GM12878 (cell line): ENCODE results near the gene ELAC1. TPM values are rescaled to one million over a fixed set of nuclear protein-coding genes. Genes with fewer than 3 reads are reported as not detected.

Experiments used
- ATAC-seq: fragments of 200-7000 bp; cut with Tn5 transposase; 3 replicates; pipeline ENCODE4 v1.9.1; 2020; ENCODE audit warnings: mild to moderate bottlenecking, moderate library complexity
- BruUV-seq: library from RNA; stranded (reverse); fragments of 400-500 nt; replicated peaks from 2 replicates; lab custom pipeline; 2021; lab: Mats Ljungman, UMichigan
- CTCF ChIA-PET: fragments of 300-600 bp; sonication (Branson Sonifier 250); formaldehyde crosslinking; extraction: SDS; loops from one replicate; lab custom pipeline; 2021; ENCODE audit warnings: inconsistent platforms; lab: Yijun Ruan, JAX
- POLR2A ChIA-PET: fragments of 350-600 bp; formaldehyde crosslinking; extraction: SDS; loops from one replicate; lab custom pipeline; 2021; ENCODE audit warnings: inconsistent platforms; lab: Charles Lee
- RAD21 ChIA-PET: fragments of 300-600 bp; sonication (Branson Sonifier 250); formaldehyde crosslinking; loops from one replicate; lab custom pipeline; 2023; ENCODE audit warnings: antibody characterized with exemption; ENCODE audit not compliant: unreplicated experiment; lab: Charles Lee
- SMC1A ChIA-PET: fragments of 300-600 bp; sonication (Branson Sonifier 250); formaldehyde crosslinking; loops from one replicate; lab custom pipeline; 2023; ENCODE audit not compliant: unreplicated experiment, uncharacterized antibody; lab: Charles Lee
- DNase-seq: peaks from one replicate; pipeline ENCODE4 v3.0.0-alpha.2; 2011; ENCODE audit warnings: low read depth, low spot score
- FAIRE-seq: peaks from 3 replicates; lab custom pipeline; 2011; peaks lifted over from hg19 to GRCh38; lab: Jason Lieb, UNC
- H2AFZ ChIP-seq: 2 replicates; pipeline ENCODE4 v1.6.0; 2011; ENCODE audit warnings: low read depth, low read length, control low read depth; ENCODE audit not compliant: control insufficient read depth
- H3K27ac ChIP-seq: 2 replicates; pipeline ENCODE4 v1.5.1; 2011; ENCODE audit warnings: control low read depth; ENCODE audit not compliant: control insufficient read depth, insufficient read depth
- H3K27me3 ChIP-seq, 2 experiments: replicated peaks in 1 of 2; 2 replicates each; pipeline versions ENCODE4 v1.6.0 to v1.6.1; 2011; ENCODE audit warnings: low read length in 1 of 2; ENCODE audit not compliant: control insufficient read depth in 2 of 2, insufficient read depth in 2 of 2
- H3K36me3 ChIP-seq, 2 experiments: 2 replicates each; pipeline ENCODE4 v1.5.1; 2011; ENCODE audit warnings: low read length in 1 of 2; ENCODE audit not compliant: control insufficient read depth in 2 of 2, insufficient read depth in 2 of 2
- H3K4me1 ChIP-seq: 2 replicates; pipeline ENCODE4 v1.6.1; 2011; ENCODE audit warnings: mild to moderate bottlenecking, low read length, moderate library complexity, mixed read lengths; ENCODE audit not compliant: control insufficient read depth, insufficient read depth
- H3K4me2 ChIP-seq: 2 replicates; pipeline ENCODE4 v1.6.0; 2011; ENCODE audit warnings: control low read depth; ENCODE audit not compliant: control insufficient read depth, insufficient read depth
- H3K4me3 ChIP-seq: fragments of 200-600 bp; sonication (generic); 2 replicates; pipeline ENCODE4 v1.5.1; 2016
- H3K79me2 ChIP-seq: 2 replicates; pipeline ENCODE4 v1.6.0; 2011; ENCODE audit warnings: low read length; ENCODE audit not compliant: control insufficient read depth, insufficient read depth
- H3K9ac ChIP-seq: 2 replicates; pipeline ENCODE4 v1.8.0; 2011; ENCODE audit warnings: low read length, control low read depth, mixed read lengths; ENCODE audit not compliant: control insufficient read depth, insufficient read depth
- H3K9me3 ChIP-seq: replicated peaks from 3 replicates; pipeline ENCODE4 v1.5.1; 2011; ENCODE audit warnings: mild to moderate bottlenecking, low read length; ENCODE audit not compliant: control insufficient read depth, insufficient read depth
- H4K20me1 ChIP-seq: 2 replicates; pipeline ENCODE4 v1.6.0; 2011; ENCODE audit not compliant: control insufficient read depth, insufficient read depth
- ASH2L ChIP-seq: fragments of 300-600, 200-600 bp; sonication (generic); IDR thresholded peaks from 2 replicates; pipeline ENCODE4 v1.6.1; 2017; ENCODE audit warnings: low read depth, mild to moderate bottlenecking, borderline replicate concordance
- BMI1 ChIP-seq: fragments of 450-650 bp; IDR thresholded peaks from 2 replicates; pipeline ENCODE4 v1.6.1; 2016; ENCODE audit warnings: mild to moderate bottlenecking, moderate library complexity, borderline replicate concordance
- CBX5 ChIP-seq: sonication (generic); IDR thresholded peaks from 2 replicates; pipeline ENCODE4 v1.6.1; 2016; ENCODE audit warnings: low read depth, moderate library complexity, mild to moderate bottlenecking, inconsistent platforms
- IRF4 ChIP-seq: IDR thresholded peaks from 2 replicates; pipeline ENCODE4 v1.6.1; 2011; ENCODE audit warnings: low read depth, low read length
- KAT2A ChIP-seq: conservative IDR thresholded peaks from 2 replicates; pipeline ENCODE4 v1.6.1; 2011; ENCODE audit warnings: low read depth, low read length; ENCODE audit not compliant: control insufficient read depth
- NFIC ChIP-seq: IDR thresholded peaks from 2 replicates; pipeline ENCODE4 v1.6.1; 2012; ENCODE audit warnings: low read depth, mild to moderate bottlenecking, inconsistent platforms, low read length, moderate library complexity
- NFXL1 ChIP-seq: fragments of 450-650 bp; IDR thresholded peaks from 2 replicates; pipeline ENCODE4 v1.6.1; 2017; ENCODE audit warnings: antibody characterized with exemption, mild to moderate bottlenecking, borderline replicate concordance
- NRF1 ChIP-seq: conservative IDR thresholded peaks from 2 replicates; pipeline ENCODE4 v1.6.1; 2011; ENCODE audit warnings: mild to moderate bottlenecking, low read depth, low read length, improper control_type of control experiment
- POLR2AphosphoS5 ChIP-seq: IDR thresholded peaks from 2 replicates; pipeline ENCODE4 v1.6.1; 2011; ENCODE audit warnings: mild to moderate bottlenecking, low read length, inconsistent platforms
- PRDM15 ChIP-seq: fragments of 450-650 bp; formaldehyde crosslinking; IDR thresholded peaks from 2 replicates; pipeline ENCODE4 v1.4.0; 2020; ENCODE audit warnings: mild to moderate bottlenecking, moderate library complexity
- STAT3 ChIP-seq: IDR thresholded peaks from 2 replicates; pipeline ENCODE4 v1.6.1; 2011; ENCODE audit warnings: low read depth, low read length, improper control_type of control experiment
- TARDBP ChIP-seq: IDR thresholded peaks from 2 replicates; pipeline ENCODE4 v1.6.1; 2016; ENCODE audit warnings: borderline replicate concordance
- YBX1 ChIP-seq: fragments of 450-650 bp; IDR thresholded peaks from 2 replicates; pipeline ENCODE4 v1.6.1; 2016; ENCODE audit warnings: antibody characterized with exemption
- ZNF24 ChIP-seq: fragments of 450-650 bp; IDR thresholded peaks from 2 replicates; pipeline ENCODE4 v1.6.1; 2017; ENCODE audit warnings: antibody characterized with exemption, mild to moderate bottlenecking
- WGBS: methylation state at CpG from one replicate; pipeline ENCODE4 v1.1.6; 2016; ENCODE audit warnings: low lambda C conversion rate; ENCODE audit not compliant: insufficient replicate concordance, insufficient coverage; ENCODE audit errors: missing lambda C conversion rate; 5-methylcytosine and 5-hydroxymethylcytosine counted together
- in situ Hi-C: fragments of 300-500 bp; cut with MboI; formaldehyde crosslinking; loops from 9 replicates; pipeline ENCODE4 v1.14.3; 2018; ENCODE audit warnings: mixed read lengths
- intact Hi-C: fragments of 100-400 bp; cut with micrococcal nuclease; formaldehyde crosslinking; loops from one replicate; pipeline ENCODE4 v1.14.2; 2022; ENCODE audit not compliant: unreplicated experiment
- polyA plus RNA-seq, 11 experiments: library from polyadenylated mRNA; depleted of rRNA in 4 of 11; unstranded in 6 of 11; stranded (reverse) in 5 of 11; fragments of >200 nt; fragmentation: Nextera tagmentation in 4 of 11; fragmentation: Illumina TruSeq in 1 of 11; extraction: Ambion mirVana in 4 of 11; extraction: Trizol in 1 of 11; gene quantifications; 1 replicate in 1 of 11; 2 replicates in 10 of 11; pipeline versions ENCODE4 v1.2.1 to v1.2.3, GENCODE V29; 2011 to 2016; ENCODE audit warnings: inconsistent platforms in 2 of 11, missing spikeins in 2 of 11, low read depth in 1 of 11
- total RNA-seq, 4 experiments: library from RNA; depleted of rRNA in 3 of 4; stranded (reverse); fragments of >200 nt in 3 of 4; fragmentation: Illumina TruSeq in 1 of 4; extraction: Trizol in 1 of 4; gene quantifications; 2 replicates each; pipeline versions ENCODE4 v1.2.1 to v1.2.3, GENCODE V29; 2013 to 2021
- TF ChIP-seq, protein P1 (sequence below), 3 experiments: IDR thresholded peaks in 2 of 3; conservative IDR thresholded peaks in 1 of 3; 2 replicates each; pipeline ENCODE4 v1.5.1; 2011; ENCODE audit warnings: low read depth in 3 of 3, low read length in 3 of 3, mild to moderate bottlenecking in 3 of 3, control low read depth in 2 of 3, moderate library complexity in 2 of 3, inconsistent platforms in 1 of 3, mixed read lengths in 1 of 3; ENCODE audit not compliant: control insufficient read depth in 2 of 3, insufficient read depth in 1 of 3; ENCODE audit errors: extremely low read depth in 1 of 3
- TF ChIP-seq, protein P2 (sequence below): IDR thresholded peaks from 2 replicates; pipeline ENCODE4 v1.6.1; 2011; ENCODE audit warnings: borderline replicate concordance, low read depth, mild to moderate bottlenecking, moderate library complexity, low read length; ENCODE audit not compliant: insufficient read depth, poor library complexity, severe bottlenecking
- TF ChIP-seq, protein P3 (sequence below): fragments of 450-650 bp; IDR thresholded peaks from 2 replicates; pipeline ENCODE4 v1.6.1; 2017; ENCODE audit warnings: mild to moderate bottlenecking

The ELAC1 gene
- total and polyA plus RNA-seq, 10 of the 15 experiments (the other 5 are each of a cell fraction or from before 2014, with no cell fraction given), result 4.9 to 23.0 (median 9.8) TPM

DNA sequence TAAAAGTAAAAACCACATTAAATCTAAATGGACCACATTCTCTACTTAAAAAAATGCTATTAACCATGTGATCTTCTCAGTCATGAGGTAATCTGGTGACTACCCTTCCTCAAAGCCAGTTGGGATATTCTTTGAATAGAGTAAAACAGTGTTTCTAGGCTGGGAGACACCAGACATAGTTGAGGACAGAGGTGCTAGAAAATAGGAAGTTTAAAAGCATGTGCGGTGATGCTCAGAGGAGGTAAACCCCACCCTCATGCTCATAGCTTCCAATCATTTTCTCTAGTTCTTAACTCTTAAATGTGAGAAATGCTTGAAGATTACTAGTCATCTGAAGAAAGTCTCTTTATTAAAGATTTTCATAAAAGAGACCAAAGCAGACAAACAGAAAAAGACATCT is 30.7 kb upstream of the ELAC1 start:
- Histone ChIP-seq H4K20me1 (no peaks in the 10 kb centered on the region), H3K4me2 (no peak overlapping the region), H3K9me3 (no peaks in the 10 kb centered on the region), H3K4me3 (no peak overlapping the region), H3K79me2 (no peaks in the 10 kb centered on the region), H3K27me3 (no peaks in the 10 kb centered on the region), H3K27ac (no peak overlapping the region), H3K9ac (no peak overlapping the region), H3K4me1 (no peaks in the 10 kb centered on the region), H2AFZ (no peak overlapping the region), H3K36me3 (peaks cover 1 to 10% of the 10 kb centered on the region in 2 experiments; a peak in 3 of 4 replicates)
- RAD21 ChIA-PET, result no interaction called here
- in situ Hi-C loops, result no loop called here
- SMC1A ChIA-PET, result interaction anchor here (0.6 to 1.0 kb wide), 2 partner anchors 33 to 1528 kb away, joined by 3 read pairs; no protein-coding TSS in a partner anchor
- ATAC-seq (no peak), FAIRE-seq (no peak), DNase-seq (no peak)
- no TSS peak for BruUV-seq
- CTCF ChIA-PET, result interaction anchor here (0.7 to 1.4 kb wide), 2 partner anchors 13 to 35 kb away, joined by 3 to 5 read pairs; no protein-coding TSS in a partner anchor
- intact Hi-C loops, result no loop called here
- POLR2A ChIA-PET, result no interaction called here
- 100% methylated on average over 1 of the region's 1 CpG for WGBS
- TF ChIP-seq, protein P1, sequence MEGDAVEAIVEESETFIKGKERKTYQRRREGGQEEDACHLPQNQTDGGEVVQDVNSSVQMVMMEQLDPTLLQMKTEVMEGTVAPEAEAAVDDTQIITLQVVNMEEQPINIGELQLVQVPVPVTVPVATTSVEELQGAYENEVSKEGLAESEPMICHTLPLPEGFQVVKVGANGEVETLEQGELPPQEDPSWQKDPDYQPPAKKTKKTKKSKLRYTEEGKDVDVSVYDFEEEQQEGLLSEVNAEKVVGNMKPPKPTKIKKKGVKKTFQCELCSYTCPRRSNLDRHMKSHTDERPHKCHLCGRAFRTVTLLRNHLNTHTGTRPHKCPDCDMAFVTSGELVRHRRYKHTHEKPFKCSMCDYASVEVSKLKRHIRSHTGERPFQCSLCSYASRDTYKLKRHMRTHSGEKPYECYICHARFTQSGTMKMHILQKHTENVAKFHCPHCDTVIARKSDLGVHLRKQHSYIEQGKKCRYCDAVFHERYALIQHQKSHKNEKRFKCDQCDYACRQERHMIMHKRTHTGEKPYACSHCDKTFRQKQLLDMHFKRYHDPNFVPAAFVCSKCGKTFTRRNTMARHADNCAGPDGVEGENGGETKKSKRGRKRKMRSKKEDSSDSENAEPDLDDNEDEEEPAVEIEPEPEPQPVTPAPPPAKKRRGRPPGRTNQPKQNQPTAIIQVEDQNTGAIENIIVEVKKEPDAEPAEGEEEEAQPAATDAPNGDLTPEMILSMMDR (IDR thresholded peaks at IDR 0.05 in 2 of 3, conservative IDR thresholded peaks at IDR 0.05 in 1 of 3; ENCODE audit: control insufficient read depth in 2 of 3, extremely low read depth in 1 of 3, insufficient read depth in 1 of 3, low read depth in 3 of 3, low read length in 3 of 3), result no peak
- TF ChIP-seq PRDM15 (CRISPR knock-in tag) (no peak), STAT3 (no peak), POLR2AphosphoS5 (no peak), ZNF24 (no peak), BMI1 (no peak), NFXL1 (no peak), YBX1 (no peak), NRF1 (no peak), IRF4 (no peak), NFIC (no peak), ASH2L (no peak), KAT2A (no peak), CBX5 (no peak), TARDBP (no peak)
- TF ChIP-seq, protein P2, sequence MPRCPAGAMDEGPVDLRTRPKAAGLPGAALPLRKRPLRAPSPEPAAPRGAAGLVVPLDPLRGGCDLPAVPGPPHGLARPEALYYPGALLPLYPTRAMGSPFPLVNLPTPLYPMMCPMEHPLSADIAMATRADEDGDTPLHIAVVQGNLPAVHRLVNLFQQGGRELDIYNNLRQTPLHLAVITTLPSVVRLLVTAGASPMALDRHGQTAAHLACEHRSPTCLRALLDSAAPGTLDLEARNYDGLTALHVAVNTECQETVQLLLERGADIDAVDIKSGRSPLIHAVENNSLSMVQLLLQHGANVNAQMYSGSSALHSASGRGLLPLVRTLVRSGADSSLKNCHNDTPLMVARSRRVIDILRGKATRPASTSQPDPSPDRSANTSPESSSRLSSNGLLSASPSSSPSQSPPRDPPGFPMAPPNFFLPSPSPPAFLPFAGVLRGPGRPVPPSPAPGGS, result no peak
- TF ChIP-seq, protein P3, sequence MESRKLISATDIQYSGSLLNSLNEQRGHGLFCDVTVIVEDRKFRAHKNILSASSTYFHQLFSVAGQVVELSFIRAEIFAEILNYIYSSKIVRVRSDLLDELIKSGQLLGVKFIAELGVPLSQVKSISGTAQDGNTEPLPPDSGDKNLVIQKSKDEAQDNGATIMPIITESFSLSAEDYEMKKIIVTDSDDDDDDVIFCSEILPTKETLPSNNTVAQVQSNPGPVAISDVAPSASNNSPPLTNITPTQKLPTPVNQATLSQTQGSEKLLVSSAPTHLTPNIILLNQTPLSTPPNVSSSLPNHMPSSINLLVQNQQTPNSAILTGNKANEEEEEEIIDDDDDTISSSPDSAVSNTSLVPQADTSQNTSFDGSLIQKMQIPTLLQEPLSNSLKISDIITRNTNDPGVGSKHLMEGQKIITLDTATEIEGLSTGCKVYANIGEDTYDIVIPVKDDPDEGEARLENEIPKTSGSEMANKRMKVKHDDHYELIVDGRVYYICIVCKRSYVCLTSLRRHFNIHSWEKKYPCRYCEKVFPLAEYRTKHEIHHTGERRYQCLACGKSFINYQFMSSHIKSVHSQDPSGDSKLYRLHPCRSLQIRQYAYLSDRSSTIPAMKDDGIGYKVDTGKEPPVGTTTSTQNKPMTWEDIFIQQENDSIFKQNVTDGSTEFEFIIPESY, result no peak
